GM23248 (cell line): ENCODE results near the gene KLHDC7B. TPM values are rescaled to one million over a fixed set of nuclear protein-coding genes. Genes with fewer than 3 reads are reported as not detected.

Source experiments
- DNase-seq: peaks from one replicate; pipeline ENCODE4 v3.0.0-alpha.2; 2015
- H2AFZ ChIP-seq: fragments of 200-600 bp; sonication (generic); 2 replicates; pipeline ENCODE4 v1.6.1; 2016; ENCODE audit warnings: antibody characterized with exemption
- H3F3A ChIP-seq: fragments of 200-600 bp; sonication (generic); 2 replicates; pipeline ENCODE4 v1.6.1; 2016; ENCODE audit warnings: mild to moderate bottlenecking, antibody characterized with exemption, mixed run types; ENCODE audit not compliant: insufficient read depth
- H3K27ac ChIP-seq: fragments of 200-600 bp; sonication (generic); 2 replicates; pipeline ENCODE4 v1.5.1; 2016; ENCODE audit warnings: mild to moderate bottlenecking
- H3K27me3 ChIP-seq: fragments of 200-600 bp; sonication (generic); replicated peaks from 2 replicates; pipeline ENCODE4 v1.6.1; 2016; ENCODE audit warnings: mild to moderate bottlenecking; ENCODE audit not compliant: insufficient read depth
- H3K36me3 ChIP-seq: fragments of 200-600 bp; sonication (generic); 2 replicates; pipeline ENCODE4 v1.6.1; 2016; ENCODE audit warnings: low read depth, mild to moderate bottlenecking
- H3K4me1 ChIP-seq: fragments of 200-600 bp; sonication (generic); 2 replicates; pipeline ENCODE4 v1.6.1; 2016; ENCODE audit warnings: mild to moderate bottlenecking; ENCODE audit not compliant: insufficient read depth
- H3K4me2 ChIP-seq: fragments of 200-600 bp; sonication (generic); one replicate; pipeline ENCODE4 v1.6.1; 2016; ENCODE audit warnings: mild to moderate bottlenecking; ENCODE audit not compliant: unreplicated experiment
- H3K4me3 ChIP-seq: fragments of 200-600 bp; sonication (generic); 2 replicates; pipeline ENCODE4 v1.5.1; 2016; ENCODE audit warnings: mild to moderate bottlenecking
- H3K79me2 ChIP-seq: fragments of 200-600 bp; sonication (generic); 2 replicates; pipeline ENCODE4 v1.6.1; 2016; ENCODE audit warnings: mild to moderate bottlenecking; ENCODE audit not compliant: insufficient read depth
- H3K9ac ChIP-seq: fragments of 200-600 bp; sonication (generic); 2 replicates; pipeline ENCODE4 v1.6.1; 2016; ENCODE audit warnings: mild to moderate bottlenecking
- H3K9me2 ChIP-seq: fragments of 200-600 bp; sonication (generic); 2 replicates; pipeline ENCODE4 v1.6.1; 2016; ENCODE audit warnings: mixed run types, mild to moderate bottlenecking, moderate library complexity; ENCODE audit not compliant: insufficient read depth
- H3K9me3 ChIP-seq: fragments of 200-600 bp; sonication (generic); one replicate; pipeline ENCODE4 v1.6.1; 2017; ENCODE audit warnings: low read depth
- H4K20me1 ChIP-seq: fragments of 200-600 bp; sonication (generic); 2 replicates; pipeline ENCODE4 v1.6.0; 2016; ENCODE audit not compliant: insufficient read depth
- EZH2 ChIP-seq: fragments of 200-600 bp; sonication (generic); IDR thresholded peaks from 2 replicates; pipeline ENCODE4 v1.6.1; 2018; ENCODE audit warnings: antibody characterized with exemption, mild to moderate bottlenecking; ENCODE audit not compliant: insufficient read depth, poor library complexity, severe bottlenecking
- EZH2phosphoT487 ChIP-seq: fragments of 200-600 bp; sonication (generic); IDR thresholded peaks from 2 replicates; pipeline ENCODE4 v1.6.1; 2018; ENCODE audit warnings: antibody characterized with exemption, moderate library complexity, mild to moderate bottlenecking, low read depth; ENCODE audit not compliant: insufficient read depth
- WGBS, 2 experiments: methylation state at CpG; one replicate each; pipeline ENCODE4 v1.1.6; 2015 to 2017; ENCODE audit warnings: low lambda C conversion rate in 2 of 2, low coverage in 1 of 2; ENCODE audit errors: missing lambda C conversion rate in 2 of 2; 5-methylcytosine and 5-hydroxymethylcytosine counted together
- in situ Hi-C: fragments of 300-500 bp; cut with MboI; formaldehyde crosslinking; loops from 2 replicates; pipeline ENCODE4 v1.15.0; 2020
- polyA plus RNA-seq: library from polyadenylated mRNA; unstranded; fragments of >200 nt; fragmentation: Nextera tagmentation; extraction: Ambion mirVana; gene quantifications from 2 replicates; pipeline ENCODE4 v1.2.1, GENCODE V29; 2016
- total RNA-seq: library from RNA; depleted of rRNA; stranded (reverse); fragments of >200 nt; shearing (Covaris generic); gene quantifications from 2 replicates; pipeline ENCODE4 v1.2.3, GENCODE V29; 2014

The KLHDC7B gene
- total and polyA plus RNA-seq, 2 experiments from 2014 or later = 0.06 TPM; not detected in 1

DNA sequence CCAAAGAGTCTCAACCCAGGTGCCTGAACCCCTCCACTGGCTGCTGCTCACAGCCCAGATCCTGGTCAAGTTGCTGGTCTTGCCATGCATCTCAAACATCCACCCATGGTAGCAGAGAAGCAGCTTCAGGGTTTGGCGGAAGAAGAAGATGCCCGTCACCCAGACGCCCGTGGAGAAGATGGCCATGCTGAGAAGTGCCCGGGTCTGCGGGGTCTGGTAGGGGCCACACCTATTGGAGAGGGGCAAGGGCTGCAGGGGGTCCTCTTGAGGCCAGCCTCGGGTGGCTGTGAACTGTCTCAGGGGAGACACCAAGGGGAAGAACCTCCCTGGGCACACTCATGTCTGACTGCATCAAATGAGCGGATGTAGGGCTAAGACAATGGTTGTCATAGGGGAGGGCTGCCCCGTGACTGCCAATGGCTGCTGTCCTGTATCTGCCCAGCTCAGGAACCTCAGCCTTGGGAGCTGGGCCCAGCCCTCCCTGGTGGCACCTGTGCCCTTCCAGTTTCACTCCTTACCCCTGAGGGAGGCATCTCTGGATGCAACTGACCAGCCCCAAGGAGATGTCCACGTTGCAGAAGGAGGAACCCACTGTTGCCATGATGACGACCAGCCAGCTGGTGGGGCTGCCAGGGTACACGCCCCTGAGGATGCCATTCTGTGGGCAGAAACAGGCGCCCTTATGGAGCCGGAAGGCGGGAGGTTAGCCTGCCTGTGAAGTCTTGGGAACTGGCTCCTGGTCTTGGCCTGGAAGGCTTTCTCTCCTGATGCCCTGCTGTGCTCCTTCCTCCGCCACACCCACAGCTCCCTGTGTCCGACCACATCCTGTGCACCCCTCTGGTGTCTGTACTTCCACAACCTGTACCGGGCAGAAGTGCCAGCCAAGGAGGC lies 31.4 kb downstream of the KLHDC7B start:
- Histone ChIP-seq H2AFZ (no peak overlapping the region), H3K9me3 (no peaks in the 10 kb centered on the region), H3K9me2 (no peaks in the 10 kb centered on the region), H3K36me3 (no peaks in the 10 kb centered on the region), H3K79me2 (peaks cover 9% of the 10 kb centered on the region), H3K4me3 (no peak overlapping the region), H3K9ac (no peak overlapping the region), H4K20me1 (no peaks in the 10 kb centered on the region), H3K4me2 (no peak overlapping the region), H3K27me3 (no peaks in the 10 kb centered on the region), H3K27ac (no peak overlapping the region), H3F3A (no peaks in the 10 kb centered on the region), H3K4me1 (peaks cover 17% of the 10 kb centered on the region)
- in situ Hi-C loops = no loop called here
- no peak for DNase-seq
- no peak for TF ChIP-seq EZH2
- no peak for TF ChIP-seq EZH2phosphoT487
- 69 to 71% methylated on average over 18 of the region's 18 CpGs for WGBS, 2 experiments

DNA sequence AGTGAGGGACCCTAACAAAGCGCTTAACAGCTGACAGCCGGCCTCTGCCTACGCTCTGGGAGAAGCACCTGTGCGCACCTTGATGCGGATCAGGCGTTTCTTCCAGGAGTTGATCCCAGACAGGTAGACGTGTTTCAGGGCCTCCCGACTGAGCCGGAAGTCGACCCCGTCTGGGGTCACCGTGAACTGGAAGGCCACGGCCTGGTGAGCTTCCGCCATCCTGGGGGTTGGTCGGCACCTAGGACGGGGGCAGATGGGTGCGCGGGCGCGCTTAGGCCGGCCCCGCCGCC lies 31.9 kb downstream of the KLHDC7B start:
- Histone ChIP-seq H3K36me3 (no peaks in the 10 kb centered on the region), H3K9me2 (no peaks in the 10 kb centered on the region), H3K27ac (no peak overlapping the region), H3F3A (no peaks in the 10 kb centered on the region), H3K4me1 (peaks cover 17% of the 10 kb centered on the region), H3K9me3 (no peaks in the 10 kb centered on the region), H4K20me1 (no peaks in the 10 kb centered on the region), H3K4me3 (no peak overlapping the region), H3K79me2 (peaks cover 10% of the 10 kb centered on the region), H2AFZ (no peak overlapping the region), H3K4me2 (no peak overlapping the region), H3K27me3 (no peaks in the 10 kb centered on the region), H3K9ac (no peak overlapping the region)
- WGBS, 2 experiments = 46 to 52% methylated on average over 13 to 21 of the region's 23 CpGs
- in situ Hi-C loops = no loop called here
- no peak for DNase-seq
- TF ChIP-seq EZH2 (no peak), EZH2phosphoT487 (no peak)

DNA sequence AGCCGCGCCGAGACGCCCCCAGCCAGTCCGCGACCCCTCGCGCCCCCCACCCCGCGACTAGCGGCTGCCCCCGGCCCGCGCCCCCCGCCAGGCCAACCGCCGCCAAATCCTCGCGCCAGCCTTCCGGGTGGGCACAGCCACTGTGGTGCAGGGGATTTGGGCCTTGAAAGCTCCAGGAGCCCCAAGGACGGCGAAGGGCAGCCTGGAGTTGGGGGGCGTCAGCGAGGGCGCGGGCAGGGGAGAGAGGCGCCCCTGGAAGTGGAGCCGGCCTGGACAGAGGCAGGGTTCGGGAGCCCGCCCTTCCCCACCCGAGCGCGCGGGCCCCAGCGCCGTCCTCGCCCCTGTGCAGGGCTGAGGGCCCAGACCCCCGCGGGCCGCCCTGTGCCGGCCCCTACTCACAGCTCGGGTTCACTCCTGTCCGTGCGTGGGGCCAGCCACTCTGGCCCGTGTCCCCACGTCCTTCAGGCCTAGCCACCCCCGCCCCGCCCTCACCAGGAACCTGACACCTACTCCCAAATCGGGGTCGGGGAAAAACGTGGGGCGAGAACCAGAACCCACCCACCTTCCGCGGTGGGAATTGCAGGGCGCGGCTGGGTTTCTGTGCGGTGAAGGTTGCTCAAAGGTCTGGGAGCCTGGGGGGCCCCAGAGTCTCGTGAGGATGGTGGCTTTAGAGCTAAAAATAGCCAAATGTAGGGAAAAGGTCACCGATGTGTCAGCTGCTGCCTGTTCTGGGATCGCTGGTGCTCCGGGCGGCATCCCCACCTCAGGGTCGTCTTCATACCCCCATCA lies 32.5 kb downstream of the KLHDC7B start, which contains the start of gene CPT1B:
TSS of gene CPT1B (minus strand) at position 441 of the 789 bp plus-strand sequence. CDS start 512 bp downstream, outside the sequence.
- peak; percentile 70 for DNase-seq

DNA sequence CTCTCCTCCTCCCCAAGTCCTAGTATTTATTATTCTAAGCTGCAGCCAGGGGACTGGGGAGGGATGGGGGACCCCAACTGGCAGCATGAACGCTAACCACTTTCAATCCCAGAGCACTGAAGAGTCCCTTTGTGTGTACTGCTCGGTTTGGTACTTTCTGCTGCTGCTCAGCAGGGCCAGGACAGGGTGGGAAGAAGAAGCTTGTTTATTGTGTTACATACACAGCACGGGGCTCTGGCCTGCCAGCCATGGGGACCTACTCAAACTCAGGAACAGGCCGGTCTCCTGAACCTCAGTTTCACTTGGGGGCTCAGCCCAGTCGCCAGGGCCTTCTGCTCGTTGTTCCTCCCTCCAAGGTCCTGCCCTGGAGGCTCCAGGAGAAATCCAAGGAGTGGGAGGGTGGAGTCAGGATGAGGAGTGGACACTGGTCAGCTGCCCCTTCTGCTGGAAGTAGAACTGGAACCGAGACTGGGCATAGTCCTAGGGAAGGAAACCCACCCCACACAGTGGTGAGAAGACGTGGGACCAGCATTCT lies 33.1 kb downstream of the KLHDC7B start:
- no peaks in the 10 kb centered on the region for H3K9me3 ChIP-seq
- peak; percentile 26 for DNase-seq
- 59 to 61% methylated on average over 8 of the region's 8 CpGs for WGBS, 2 experiments
- in situ Hi-C loops = no loop called here
- no peaks in the 10 kb centered on the region for H3K36me3 ChIP-seq
- no peaks in the 10 kb centered on the region for H3F3A ChIP-seq
- TF ChIP-seq EZH2 = no peak
- no peak for TF ChIP-seq EZH2phosphoT487
- no peak overlapping the region for H3K4me3 ChIP-seq
- no peak overlapping the region for H2AFZ ChIP-seq
- no peak overlapping the region for H3K9ac ChIP-seq
- H3K4me1 ChIP-seq = peaks cover 20% of the 10 kb centered on the region
- peak overlapping the region; percentile 51 for H3K4me2 ChIP-seq
- H4K20me1 ChIP-seq = no peaks in the 10 kb centered on the region
- H3K79me2 ChIP-seq = peaks cover 10% of the 10 kb centered on the region
- peak overlapping the region; percentile 26; the same call in 1 of the 2 replicates for H3K27ac ChIP-seq
- no peaks in the 10 kb centered on the region for H3K27me3 ChIP-seq
- H3K9me2 ChIP-seq = no peaks in the 10 kb centered on the region

More for the DNA sequence above, 32.5 kb downstream of the KLHDC7B start, which contains the start of gene CPT1B:
- Histone ChIP-seq H3K9me3 (no peaks in the 10 kb centered on the region), H3K4me2 (peak within 1 kb of the TSS; percentile 51), H3K9me2 (no peaks in the 10 kb centered on the region), H3K27ac (peak within 1 kb of the TSS; percentile 26; the same call in 1 of the 2 replicates), H2AFZ (no peak within 1 kb of the TSS), H3K4me3 (no peak within 1 kb of the TSS; the same call in 1 of the 2 replicates), H3K9ac (peak within 1 kb of the TSS; percentile 39; the same call in 1 of the 2 replicates), H3K4me1 (peaks cover 17% of the 10 kb centered on the region), H3F3A (no peaks in the 10 kb centered on the region), H3K27me3 (no peaks in the 10 kb centered on the region), H3K36me3 (no peaks in the 10 kb centered on the region), H3K79me2 (peaks cover 10% of the 10 kb centered on the region), H4K20me1 (no peaks in the 10 kb centered on the region)
- WGBS, 2 experiments = 13 to 14% methylated on average over 30 to 47 of the region's 63 CpGs
- in situ Hi-C loops = no loop called here
- TF ChIP-seq EZH2 (no peak), EZH2phosphoT487 (no peak)
